MG63 (cell line): ENCODE data around the gene RGS19. TPM values are rescaled to one million over a fixed set of nuclear protein-coding genes. Genes with fewer than 3 reads are reported as not detected.
"Not testable (repeated sequence)": the region's sequence is repeated elsewhere in the genome, so short reads cannot be mapped to it uniquely, and the experiment has no call there.

ENCODE experiments used
- DNase-seq: peaks from one replicate; pipeline ENCODE4 v3.0.0-alpha.2; 2020
- H3K27me3 ChIP-seq: fragments of 250-450 bp; sonication (Bioruptor Pico); 2 replicates; pipeline ENCODE4 v1.5.1; 2020; ENCODE audit warnings: mild to moderate bottlenecking, moderate library complexity
- H3K36me3 ChIP-seq: fragments of 250-450 bp; sonication (Bioruptor Pico); 2 replicates; pipeline ENCODE4 v1.5.1; 2020; ENCODE audit warnings: mild to moderate bottlenecking, moderate library complexity
- H3K4me3 ChIP-seq: fragments of 250-450 bp; sonication (Bioruptor Pico); 2 replicates; pipeline ENCODE4 v1.5.1; 2020; ENCODE audit warnings: mild to moderate bottlenecking, moderate library complexity
- H3K9me3 ChIP-seq: fragments of 250-450 bp; sonication (Bioruptor Pico); 2 replicates; pipeline ENCODE4 v1.5.1; 2020; ENCODE audit warnings: mild to moderate bottlenecking, moderate library complexity
- total RNA-seq: library from RNA; depleted of rRNA; stranded (reverse); fragments of >200 nt; shearing (Covaris generic); gene quantifications from 2 replicates; pipeline ENCODE4 v1.2.3, GENCODE V29; 2014; ENCODE audit warnings: low replicate concordance; rRNA removed

RGS19 gene
- total RNA-seq, result 20.2 and 40.9 TPM in 2 replicates

GRCh38 chr20:64079273-64080012 lies at the start of gene RGS19:
Gene RGS19 (minus strand): TSS chr20:64079518. CDS start chr20:64076886, 2,632 bp downstream.
- DNase-seq, result peak; percentile 85
- Histone ChIP-seq H3K4me3 (peak within 1 kb of the TSS; percentile 94), H3K27me3 (no peaks in the 10 kb centered on the region), H3K9me3 (no peaks in the 10 kb centered on the region), H3K36me3 (peaks cover 6% of the 10 kb centered on the region)

GRCh38 chr20:64123517-64123916 lies 44.2 kb upstream of the RGS19 start:
- H3K27me3 ChIP-seq, result peaks cover 22% of the 10 kb centered on the region
- not testable (repeated sequence) for H3K4me3 ChIP-seq, DNase-seq, H3K36me3 ChIP-seq, H3K9me3 ChIP-seq

GRCh38 chr20:64122927-64123326 lies 43.6 kb upstream of the RGS19 start:
- DNase-seq, H3K4me3 ChIP-seq, H3K9me3 ChIP-seq, H3K36me3 ChIP-seq: not testable (repeated sequence)
- H3K27me3 ChIP-seq, result peaks cover 22% of the 10 kb centered on the region

GRCh38 chr20:64121586-64121985 lies 42.3 kb upstream of the RGS19 start:
- peaks cover 22% of the 10 kb centered on the region for H3K27me3 ChIP-seq
- H3K36me3 ChIP-seq, result no peaks in the 10 kb centered on the region
- H3K4me3 ChIP-seq, result no peak overlapping the region
- DNase-seq, result no peak
- no peaks in the 10 kb centered on the region for H3K9me3 ChIP-seq

GRCh38 chr20:64119681-64120341 lies 40.5 kb upstream of the RGS19 start:
- Histone ChIP-seq H3K27me3 (peaks cover 20% of the 10 kb centered on the region), H3K4me3 (no peak overlapping the region)
- no peak for DNase-seq

GRCh38 chr20:64119301-64119680 lies 40.0 kb upstream of the RGS19 start:
- Histone ChIP-seq H3K27me3 (peaks cover 15% of the 10 kb centered on the region), H3K4me3 (no peak overlapping the region), H3K9me3 (no peaks in the 10 kb centered on the region), H3K36me3 (no peaks in the 10 kb centered on the region)
- no peak for DNase-seq

More at GRCh38 chr20:64119681-64120341, 40.5 kb upstream of the RGS19 start:
- no peaks in the 10 kb centered on the region for H3K9me3 ChIP-seq
- no peaks in the 10 kb centered on the region for H3K36me3 ChIP-seq

- H3K9me3 ChIP-seq, DNase-seq: not testable (repeated sequence)
Observed at GRCh38 chr20:64117432-64117777, 38.1 kb upstream of the RGS19 start.

GRCh38 chr20:64116541-64117431 lies 37.5 kb upstream of the RGS19 start:
- no peaks in the 10 kb centered on the region for H3K9me3 ChIP-seq
- H3K27me3 ChIP-seq, result peaks cover 6% of the 10 kb centered on the region; the same call in 1 of the 2 replicates
- H3K4me3 ChIP-seq, result no peak overlapping the region
- DNase-seq, result no peak
- H3K36me3 ChIP-seq, result no peaks in the 10 kb centered on the region

More at GRCh38 chr20:64117432-64117777, 38.1 kb upstream of the RGS19 start:
- H3K4me3 ChIP-seq, H3K27me3 ChIP-seq, H3K36me3 ChIP-seq: not testable (repeated sequence)

- H3K4me3 ChIP-seq, result no peak overlapping the region
- no peaks in the 10 kb centered on the region for H3K36me3 ChIP-seq
- DNase-seq, result no peak
- H3K27me3 ChIP-seq, result peaks cover 5% of the 10 kb centered on the region; the same call in 1 of the 2 replicates
- no peaks in the 10 kb centered on the region for H3K9me3 ChIP-seq
Observed at GRCh38 chr20:64116016-64116415, 36.7 kb upstream of the RGS19 start.

GRCh38 chr20:64115171-64115911 lies 36.0 kb upstream of the RGS19 start:
- DNase-seq, result no peak
- Histone ChIP-seq H3K4me3 (no peak overlapping the region), H3K9me3 (no peaks in the 10 kb centered on the region), H3K36me3 (no peaks in the 10 kb centered on the region), H3K27me3 (no peaks in the 10 kb centered on the region)

GRCh38 chr20:64114356-64114971 lies 35.1 kb upstream of the RGS19 start:
- DNase-seq, result no peak
- H3K9me3 ChIP-seq, result no peaks in the 10 kb centered on the region
- no peaks in the 10 kb centered on the region for H3K27me3 ChIP-seq
- no peaks in the 10 kb centered on the region for H3K36me3 ChIP-seq
- no peak overlapping the region for H3K4me3 ChIP-seq

GRCh38 chr20:64113796-64114355 lies 34.6 kb upstream of the RGS19 start:
- H3K27me3 ChIP-seq, result no peaks in the 10 kb centered on the region
- no peaks in the 10 kb centered on the region for H3K9me3 ChIP-seq
- no peak for DNase-seq
- no peak overlapping the region for H3K4me3 ChIP-seq
- no peaks in the 10 kb centered on the region for H3K36me3 ChIP-seq

GRCh38 chr20:64113444-64113775 lies 34.1 kb upstream of the RGS19 start:
- Histone ChIP-seq H3K27me3 (no peaks in the 10 kb centered on the region), H3K9me3 (no peaks in the 10 kb centered on the region), H3K4me3 (no peak overlapping the region), H3K36me3 (no peaks in the 10 kb centered on the region)
- DNase-seq, result no peak

GRCh38 chr20:64112691-64113443 lies 33.5 kb upstream of the RGS19 start:
- Histone ChIP-seq H3K27me3 (no peaks in the 10 kb centered on the region), H3K4me3 (no peak overlapping the region), H3K9me3 (no peaks in the 10 kb centered on the region), H3K36me3 (no peaks in the 10 kb centered on the region)
- no peak for DNase-seq
